ENCODE results near the gene FOXN1. TPM values are rescaled to one million over a fixed set of nuclear protein-coding genes. Genes with fewer than 3 reads are reported as not detected.

FOXN1 gene
- total RNA-seq, 2 experiments from 2014 or later: not detected

DNA sequence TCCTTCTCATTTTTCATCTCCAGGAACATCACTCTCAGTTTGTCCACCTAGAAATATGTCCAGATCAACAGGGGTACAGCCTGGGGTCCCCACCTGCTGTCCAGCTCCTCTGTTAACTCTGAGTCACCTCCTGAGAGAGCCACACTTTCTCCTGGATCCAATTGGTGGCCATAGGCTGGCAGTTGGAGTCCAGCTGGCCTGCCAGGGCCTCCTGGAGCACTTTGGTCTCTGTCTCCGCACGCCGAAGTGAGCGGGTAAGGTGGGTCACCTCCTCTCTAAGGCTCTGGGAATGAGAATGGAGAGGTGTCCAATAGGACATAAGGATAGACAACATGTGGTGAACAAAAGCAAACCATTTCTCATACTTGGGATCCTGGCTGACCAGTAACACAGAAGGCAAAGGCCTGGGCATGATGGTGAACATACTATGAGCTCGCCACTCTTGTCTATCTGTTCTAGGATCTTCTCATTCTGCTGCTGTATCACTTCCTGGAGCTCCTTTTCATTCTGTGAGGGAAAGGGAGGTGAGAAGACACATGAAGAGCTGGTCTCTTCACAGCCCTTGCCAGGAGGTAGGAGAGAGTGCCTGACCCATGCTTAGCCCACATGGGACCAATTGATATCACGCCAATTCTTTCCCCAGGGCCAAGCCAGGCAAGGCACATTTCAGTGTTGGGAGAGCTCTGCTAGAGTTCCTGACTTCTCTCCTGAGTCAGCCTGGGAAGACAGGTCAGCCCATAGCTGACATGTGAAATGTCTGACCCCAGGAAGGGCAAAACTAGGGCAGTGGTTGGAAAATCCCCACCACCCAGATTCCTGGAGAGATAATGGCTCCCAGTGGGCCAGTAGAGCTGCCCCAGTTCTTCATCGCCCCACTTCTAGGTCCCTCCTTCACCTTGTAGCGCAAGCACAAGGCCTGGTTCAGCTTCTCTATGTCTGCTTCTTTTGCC lies 72.4 kb downstream of the FOXN1 start:
- POLR2A ChIA-PET: interaction anchor here (0.9 kb wide), 1 partner anchor 13 kb away, joined by 3 read pairs; no protein-coding TSS in a partner anchor

DNA sequence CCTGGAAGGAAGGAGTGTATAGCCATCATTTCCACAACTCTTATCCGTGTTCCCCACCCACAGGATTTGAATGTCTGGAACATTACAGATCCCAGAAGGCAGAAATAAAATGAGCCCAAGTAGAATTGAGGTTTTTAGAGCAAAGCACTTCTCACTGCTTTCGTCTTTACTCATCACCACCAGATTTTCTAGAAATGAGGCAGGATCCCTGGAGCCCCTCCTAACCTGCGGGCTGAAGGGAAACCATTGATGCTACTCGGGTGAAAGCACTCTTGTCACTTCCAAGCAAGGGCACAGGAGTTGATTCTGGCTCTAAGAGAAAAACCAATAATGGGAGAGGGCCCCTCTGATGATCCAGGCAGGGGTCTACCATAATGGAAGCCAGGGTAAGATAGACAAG lies 73.4 kb downstream of the FOXN1 start:
- ChIA-PET POLR2A (interaction anchor here (0.9 kb wide), 1 partner anchor 12 kb away, joined by 3 read pairs; no protein-coding TSS in a partner anchor), CTCF (interaction anchor here (1.4 to 1.7 kb wide), 2 partner anchors 31 to 33 kb away, joined by 6 read pairs; no protein-coding TSS in a partner anchor)

More for the DNA sequence above, 72.4 kb downstream of the FOXN1 start:
- CTCF ChIA-PET: interaction anchor here (1.3 to 1.7 kb wide), 3 partner anchors 21 to 34 kb away, joined by 3 to 6 read pairs (median 6); no protein-coding TSS in a partner anchor

DNA sequence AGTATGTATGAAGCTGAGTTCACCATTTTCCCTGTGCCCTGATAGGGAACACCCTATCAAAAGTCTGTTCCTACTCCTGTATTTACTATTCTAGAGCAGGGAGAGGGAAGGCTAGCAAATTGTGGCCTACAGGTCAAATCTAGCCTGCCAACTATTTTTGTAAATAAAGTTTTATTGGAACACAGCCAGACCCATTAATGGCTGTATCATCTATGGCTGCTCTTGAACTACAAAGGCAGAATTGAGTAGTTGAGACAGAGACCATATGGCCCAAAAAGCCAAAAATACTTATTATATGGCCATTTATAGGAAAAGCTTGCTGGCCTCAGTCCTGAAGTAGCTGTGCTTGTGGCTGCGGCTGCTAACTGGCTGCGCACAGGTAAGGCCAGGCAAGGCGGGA lies 74.8 kb downstream of the FOXN1 start:
- CTCF ChIA-PET: interaction anchor here (1.0 to 1.5 kb wide), 2 partner anchors 9 to 82 kb away, joined by 3 read pairs; partner anchors contain the start of gene PIGS

DNA sequence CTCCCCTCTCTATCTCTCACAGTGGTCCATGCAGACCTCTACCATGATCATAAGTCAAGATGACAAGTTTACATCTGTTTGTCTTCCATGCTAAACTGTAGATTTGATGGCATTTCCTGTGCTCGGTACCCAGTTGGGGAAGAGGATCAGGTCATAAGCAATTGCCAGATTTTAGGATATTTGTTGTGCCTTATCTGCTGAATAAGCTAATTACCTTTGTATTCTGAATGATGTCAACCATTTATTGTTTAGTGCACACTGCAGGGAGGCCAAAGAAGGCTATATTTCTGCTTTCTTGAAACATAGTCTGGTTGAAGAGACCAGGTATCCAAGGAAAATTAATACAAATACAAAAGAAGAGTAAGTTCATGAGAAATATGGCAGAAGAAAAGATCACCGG lies 76.4 kb downstream of the FOXN1 start:
- CTCF ChIA-PET: no interaction called here
- POLR2A ChIA-PET: no interaction called here

More for the DNA sequence above, 74.8 kb downstream of the FOXN1 start:
- POLR2A ChIA-PET: no interaction called here

DNA sequence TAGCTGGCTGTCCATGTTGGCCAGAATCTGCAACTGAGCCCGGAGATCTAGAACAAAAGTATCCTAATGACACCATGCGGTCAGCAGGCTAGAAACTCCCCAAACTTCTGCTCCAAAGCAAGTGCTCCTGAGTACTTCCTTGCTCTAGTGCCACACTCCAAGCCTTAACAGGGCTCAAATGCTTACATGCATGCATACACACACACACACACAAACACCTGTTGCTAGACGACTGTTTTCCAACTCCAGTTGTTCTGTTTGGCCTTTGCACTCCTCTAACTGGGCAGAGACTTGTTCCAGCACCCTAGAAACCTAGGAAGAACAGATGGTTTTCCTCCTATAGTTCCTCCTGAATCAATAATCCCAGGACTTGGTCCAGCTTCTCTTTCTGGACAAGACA lies 78.3 kb downstream of the FOXN1 start:
- ChIA-PET POLR2A (interaction anchor here (0.6 kb wide), 1 partner anchor 45 kb away, joined by 3 read pairs; no protein-coding TSS in a partner anchor), CTCF (interaction anchor here (0.5 kb wide), 1 partner anchor 66 kb away, joined by 3 read pairs; no protein-coding TSS in a partner anchor)

DNA sequence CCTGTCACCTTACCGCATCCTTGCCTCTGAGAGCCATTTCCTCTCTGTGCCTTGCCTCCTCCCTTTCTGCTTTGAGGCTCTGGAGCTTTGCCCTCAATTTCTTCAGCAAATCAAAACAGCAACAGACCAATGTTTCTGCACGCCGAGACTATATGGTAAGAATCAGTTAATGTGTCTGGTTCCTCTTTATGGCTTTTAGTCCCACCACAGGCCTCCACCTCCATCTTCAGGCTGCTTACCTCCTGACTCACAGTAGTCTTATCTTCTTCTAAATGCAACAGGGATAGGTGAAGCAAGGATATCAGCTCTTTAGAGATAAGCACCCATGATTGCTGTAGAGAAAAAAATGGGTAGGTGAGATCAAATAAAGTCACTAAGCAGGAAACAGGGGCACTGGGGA lies 79.7 kb downstream of the FOXN1 start:
- ChIA-PET POLR2A (interaction anchor here (0.7 kb wide), 1 partner anchor 13 kb away, joined by 3 read pairs; the partner anchor contains the start of gene SPAG5), CTCF (no interaction called here)

Other genes starting within 250 kb of the FOXN1 start
- gene TMEM97, start 187.1 kb upstream of the FOXN1 start, total RNA-seq: 10 to 100 TPM; 62.5 to 62.7 TPM
- 10 to 100 TPM; 24.0 to 25.6 TPM for gene IFT20, start 170.9 kb upstream of the FOXN1 start, total RNA-seq
- gene TNFAIP1, start 170.6 kb upstream of the FOXN1 start, total RNA-seq: 10 to 100 TPM; 27.2 to 31.8 TPM
- 100 to 1,000 TPM; 128 to 133 TPM for gene POLDIP2, start 148.8 kb upstream of the FOXN1 start, total RNA-seq
- gene SEBOX, start 141.1 kb upstream of the FOXN1 start, total RNA-seq: not detected
- gene VTN, start 136.0 kb upstream of the FOXN1 start, total RNA-seq: under 1 TPM; 0.13 to 0.38 TPM
- gene SARM1, start 134.7 kb upstream of the FOXN1 start, total RNA-seq: 10 to 100 TPM; 34.8 to 35.3 TPM
- gene SLC46A1, start 100.1 kb upstream of the FOXN1 start, total RNA-seq: 1 to 10 TPM; 6.6 to 6.7 TPM
- not detected for gene SLC13A2, start 32.7 kb upstream of the FOXN1 start, total RNA-seq
- gene UNC119, start 46.3 kb downstream of the FOXN1 start, total RNA-seq: 10 to 100 TPM; 27.8 to 35.8 TPM
- gene PIGS, start 65.2 kb downstream of the FOXN1 start, total RNA-seq: 10 to 100 TPM; 50.0 to 50.3 TPM
- gene ALDOC, start 70.5 kb downstream of the FOXN1 start, total RNA-seq: 10 to 100 TPM; 35.1 to 36.2 TPM
- 10 to 100 TPM; 94.4 to 95.4 TPM for gene SPAG5, start 92.7 kb downstream of the FOXN1 start, total RNA-seq
- 10 to 100 TPM; 20.7 to 23.1 TPM for gene RSKR, start 107.8 kb downstream of the FOXN1 start, total RNA-seq
- gene BLTP2, start 138.8 kb downstream of the FOXN1 start, total RNA-seq: 100 to 1,000 TPM; 202 to 216 TPM
- 10 to 100 TPM; 44.7 to 47.1 TPM for gene SDF2, start 155.6 kb downstream of the FOXN1 start, total RNA-seq
- 10 to 100 TPM; 81.7 to 82.6 TPM for gene SUPT6H, start 155.9 kb downstream of the FOXN1 start, total RNA-seq
- 1 to 10 TPM; 3.9 to 4.8 TPM for gene PROCA1, start 205.5 kb downstream of the FOXN1 start, total RNA-seq
- gene RAB34, start 211.5 kb downstream of the FOXN1 start, total RNA-seq: 10 to 100 TPM in 1 of 2 experiments, 1 to 10 TPM in 1; 8.5 to 11.7 TPM
- gene RPL23A, start 213.6 kb downstream of the FOXN1 start, total RNA-seq: 1,000 to 10,000 TPM; 2,504 to 2,566 TPM
- gene TLCD1, start 219.9 kb downstream of the FOXN1 start, total RNA-seq: 10 to 100 TPM; 20.1 to 22.0 TPM
- 1 to 10 TPM; 6.0 to 6.8 TPM for gene NEK8, start 222.4 kb downstream of the FOXN1 start, total RNA-seq
- gene TRAF4, start 237.7 kb downstream of the FOXN1 start, total RNA-seq: 100 to 1,000 TPM; 158 to 159 TPM